GM21423 (cell line): ENCODE data around the gene DLGAP4.

Experiments
- ATAC-seq: cut with Tn5 transposase; IDR thresholded peaks from one replicate; pipeline ENCODE4 v1.9.1; 2021; ENCODE audit warnings: mild to moderate bottlenecking, moderate library complexity; ENCODE audit not compliant: unreplicated experiment

DLGAP4 gene

GRCh38 chr20:36306553-36307411 lies 643 bp downstream of the DLGAP4 start:
- no peak for ATAC-seq

GRCh38 chr20:36307412-36308325 lies 1.5 kb downstream of the DLGAP4 start:
- ATAC-seq, result no peak

GRCh38 chr20:36308353-36308752 lies 2.2 kb downstream of the DLGAP4 start:
- no peak for ATAC-seq

GRCh38 chr20:36308986-36309385 lies 2.8 kb downstream of the DLGAP4 start:
- no peak for ATAC-seq

GRCh38 chr20:36309643-36310042 lies 3.5 kb downstream of the DLGAP4 start:
- no peak for ATAC-seq

- no peak for ATAC-seq
These were observed 4.3 kb downstream of the DLGAP4 start for GRCh38 chr20:36310215-36310981.

- ATAC-seq, result no peak
These were observed 5.2 kb downstream of the DLGAP4 start for GRCh38 chr20:36311141-36311853.

- no peak for ATAC-seq
These were observed 6.0 kb downstream of the DLGAP4 start for GRCh38 chr20:36311854-36312723.

- no peak for ATAC-seq
These were observed 6.7 kb downstream of the DLGAP4 start for GRCh38 chr20:36312724-36313441.

GRCh38 chr20:36313476-36313875 lies 7.3 kb downstream of the DLGAP4 start:
- no peak for ATAC-seq

GRCh38 chr20:36313926-36314325 lies 7.8 kb downstream of the DLGAP4 start:
- ATAC-seq, result no peak

- no peak for ATAC-seq
These were observed 8.8 kb downstream of the DLGAP4 start for GRCh38 chr20:36314734-36315544.

GRCh38 chr20:36315545-36316351 lies 9.6 kb downstream of the DLGAP4 start:
- no peak for ATAC-seq

- no peak for ATAC-seq
These were observed 11.5 kb downstream of the DLGAP4 start for GRCh38 chr20:36317675-36318074.

GRCh38 chr20:36318166-36318565 lies 12.0 kb downstream of the DLGAP4 start:
- no peak for ATAC-seq

GRCh38 chr20:36319356-36320260 lies 13.5 kb downstream of the DLGAP4 start:
- ATAC-seq, result no peak
